Smooth muscle cell (in vitro differentiated cells): ENCODE results near the gene RSBN1. TPM values are rescaled to one million over a fixed set of nuclear protein-coding genes. Genes with fewer than 3 reads are reported as not detected.

ENCODE experiments used
- DNase-seq: peaks from one replicate; lab custom pipeline; 2025; ENCODE audit not compliant: unreplicated experiment; lab: John Stamatoyannopoulos, UW
- H2AFZ ChIP-seq: fragments of 200-600 bp; sonication (generic); 2 replicates; pipeline ENCODE4 v1.6.0; 2016; ENCODE audit warnings: antibody characterized with exemption, low read depth, mild to moderate bottlenecking
- H3F3A ChIP-seq: fragments of 200-600 bp; sonication (generic); 2 replicates; pipeline ENCODE4 v1.6.0; 2017; ENCODE audit warnings: antibody characterized with exemption, low read depth
- H3K27ac ChIP-seq: fragments of 200-600 bp; sonication (generic); 2 replicates; pipeline ENCODE4 v1.5.1; 2016; ENCODE audit warnings: low read depth, mild to moderate bottlenecking
- H3K27me3 ChIP-seq: fragments of 200-600 bp; sonication (generic); 2 replicates; pipeline ENCODE4 v1.6.1; 2016; ENCODE audit warnings: low read depth, mild to moderate bottlenecking
- H3K36me3 ChIP-seq: fragments of 200-600 bp; sonication (generic); 2 replicates; pipeline ENCODE4 v1.5.1; 2016; ENCODE audit warnings: low read depth
- H3K4me1 ChIP-seq: fragments of 200-600 bp; sonication (generic); 2 replicates; pipeline ENCODE4 v1.5.1; 2016; ENCODE audit warnings: low read depth
- H3K4me2 ChIP-seq: fragments of 200-600 bp; sonication (generic); 2 replicates; pipeline ENCODE4 v1.6.0; 2016; ENCODE audit warnings: mild to moderate bottlenecking
- H3K4me3 ChIP-seq: fragments of 200-600 bp; sonication (generic); 2 replicates; pipeline ENCODE4 v1.5.1; 2016; ENCODE audit warnings: mild to moderate bottlenecking
- H3K79me2 ChIP-seq: fragments of 200-600 bp; sonication (generic); 2 replicates; pipeline ENCODE4 v1.6.0; 2016; ENCODE audit warnings: low read depth, mild to moderate bottlenecking
- H3K9ac ChIP-seq: fragments of 200-600 bp; sonication (generic); 2 replicates; pipeline ENCODE4 v1.6.0; 2016; ENCODE audit warnings: low read depth
- H3K9me3 ChIP-seq: fragments of 200-600 bp; sonication (generic); replicated peaks from 2 replicates; pipeline ENCODE4 v1.5.1; 2016; ENCODE audit warnings: low read depth
- H4K20me1 ChIP-seq: fragments of 200-600 bp; sonication (generic); 2 replicates; pipeline ENCODE4 v1.6.0; 2016; ENCODE audit warnings: low read depth
- WGBS: methylation state at CpG from one replicate; pipeline ENCODE4 v1.1.7; 2016; ENCODE audit warnings: low lambda C conversion rate; 5-methylcytosine and 5-hydroxymethylcytosine counted together
- polyA plus RNA-seq: library from polyadenylated mRNA; unstranded; fragments of >200 nt; fragmentation: Nextera tagmentation; extraction: Ambion mirVana; gene quantifications from 2 replicates; pipeline ENCODE4 v1.2.1, GENCODE V29; 2016
- total RNA-seq: library from RNA; depleted of rRNA; stranded (reverse); fragments of >200 nt; gene quantifications from 2 replicates; pipeline ENCODE4 v1.2.3, GENCODE V29; 2014
- TF ChIP-seq, protein P1 (sequence below): fragments of 200-600 bp; sonication (generic); IDR thresholded peaks from 2 replicates; pipeline ENCODE4 v1.5.1; 2017; ENCODE audit warnings: borderline replicate concordance, mild to moderate bottlenecking, antibody characterized with exemption; ENCODE audit not compliant: insufficient read depth, poor library complexity, severe bottlenecking

The RSBN1 gene
- 18.3 and 22.5 TPM in 2 replicates for total RNA-seq
- 9.0 and 12.3 TPM in 2 replicates for polyA plus RNA-seq

- Histone ChIP-seq H3K36me3 (no peaks in the 10 kb centered on the region), H4K20me1 (peaks cover 33% of the 10 kb centered on the region), H3K9me3 (no peaks in the 10 kb centered on the region), H3K27ac (peak within 1 kb of the TSS; percentile 78), H2AFZ (peak within 1 kb of the TSS; percentile 95), H3K4me2 (peak within 1 kb of the TSS; percentile 92), H3K27me3 (no peaks in the 10 kb centered on the region), H3F3A (no peaks in the 10 kb centered on the region), H3K9ac (peak within 1 kb of the TSS; percentile 90), H3K4me3 (peak within 1 kb of the TSS; percentile 84), H3K79me2 (peaks cover 49% of the 10 kb centered on the region), H3K4me1 (peaks cover 28% of the 10 kb centered on the region)
- TF ChIP-seq, protein P1, sequence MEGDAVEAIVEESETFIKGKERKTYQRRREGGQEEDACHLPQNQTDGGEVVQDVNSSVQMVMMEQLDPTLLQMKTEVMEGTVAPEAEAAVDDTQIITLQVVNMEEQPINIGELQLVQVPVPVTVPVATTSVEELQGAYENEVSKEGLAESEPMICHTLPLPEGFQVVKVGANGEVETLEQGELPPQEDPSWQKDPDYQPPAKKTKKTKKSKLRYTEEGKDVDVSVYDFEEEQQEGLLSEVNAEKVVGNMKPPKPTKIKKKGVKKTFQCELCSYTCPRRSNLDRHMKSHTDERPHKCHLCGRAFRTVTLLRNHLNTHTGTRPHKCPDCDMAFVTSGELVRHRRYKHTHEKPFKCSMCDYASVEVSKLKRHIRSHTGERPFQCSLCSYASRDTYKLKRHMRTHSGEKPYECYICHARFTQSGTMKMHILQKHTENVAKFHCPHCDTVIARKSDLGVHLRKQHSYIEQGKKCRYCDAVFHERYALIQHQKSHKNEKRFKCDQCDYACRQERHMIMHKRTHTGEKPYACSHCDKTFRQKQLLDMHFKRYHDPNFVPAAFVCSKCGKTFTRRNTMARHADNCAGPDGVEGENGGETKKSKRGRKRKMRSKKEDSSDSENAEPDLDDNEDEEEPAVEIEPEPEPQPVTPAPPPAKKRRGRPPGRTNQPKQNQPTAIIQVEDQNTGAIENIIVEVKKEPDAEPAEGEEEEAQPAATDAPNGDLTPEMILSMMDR = no peak
- peak; percentile 93 for DNase-seq
- WGBS = 1% methylated on average over 66 of the region's 82 CpGs
These were observed at the start of gene RSBN1 for GRCh38 chr1:113811888-113812660. Gene RSBN1 (minus strand): TSS chr1:113812476. CDS start chr1:113812412, 64 bp downstream.

- H3K4me2 ChIP-seq = no peak overlapping the region
- no peaks in the 10 kb centered on the region for H3K36me3 ChIP-seq
- peak overlapping the region; percentile 17 for H3K9ac ChIP-seq
- H3K4me3 ChIP-seq = no peak overlapping the region
- no peaks in the 10 kb centered on the region for H3F3A ChIP-seq
- no peak overlapping the region for H2AFZ ChIP-seq
- H3K27ac ChIP-seq = no peak overlapping the region
- H3K4me1 ChIP-seq = peaks cover 5% of the 10 kb centered on the region
- 98% methylated on average over 5 of the region's 5 CpGs for WGBS
- H3K79me2 ChIP-seq = no peaks in the 10 kb centered on the region
- DNase-seq = no peak
- H3K27me3 ChIP-seq = no peaks in the 10 kb centered on the region
- TF ChIP-seq, protein P1 = no peak
- H3K9me3 ChIP-seq = no peaks in the 10 kb centered on the region
- no peaks in the 10 kb centered on the region for H4K20me1 ChIP-seq
These were observed 49.4 kb upstream of the RSBN1 start for GRCh38 chr1:113861641-113862040.

- Histone ChIP-seq H3K27ac (peak overlapping the region; percentile 82), H3K4me2 (peak overlapping the region; percentile 33), H3K9me3 (no peaks in the 10 kb centered on the region), H3K4me3 (no peak overlapping the region), H4K20me1 (no peaks in the 10 kb centered on the region), H3K79me2 (no peaks in the 10 kb centered on the region), H3F3A (no peaks in the 10 kb centered on the region), H3K9ac (peak overlapping the region; percentile 68), H2AFZ (peak overlapping the region; percentile 13), H3K27me3 (no peaks in the 10 kb centered on the region), H3K4me1 (peaks cover 5% of the 10 kb centered on the region), H3K36me3 (no peaks in the 10 kb centered on the region)
- 55% methylated on average over 3 of the region's 3 CpGs for WGBS
- TF ChIP-seq, protein P1 = no peak
- no peak for DNase-seq
These were observed 48.6 kb upstream of the RSBN1 start for GRCh38 chr1:113860891-113861290.
